Thyroid gland (tissue), 4 donors: ENCODE results near the gene GTSE1.

Experiments
- POLR2A ChIP-seq, 2 donors: fragments of 450-650 bp; IDR thresholded peaks; one replicate each; pipeline ENCODE4 v1.6.1; 2017; ENCODE audit warnings: antibody characterized with exemption in 2 of 2, mild to moderate bottlenecking in 2 of 2, moderate library complexity in 1 of 2
- TF ChIP-seq, protein P1 (sequence below), 6 experiments: fragments of 200-600 bp in 3 of 6; fragments of 450-650 bp in 3 of 6; sonication (generic) in 3 of 6; IDR thresholded peaks; one replicate each; pipeline ENCODE4 v1.5.1; 2016 to 2019; ENCODE audit warnings: antibody characterized with exemption in 6 of 6, mild to moderate bottlenecking in 2 of 6, inconsistent platforms in 1 of 6, moderate library complexity in 1 of 6

DNA sequence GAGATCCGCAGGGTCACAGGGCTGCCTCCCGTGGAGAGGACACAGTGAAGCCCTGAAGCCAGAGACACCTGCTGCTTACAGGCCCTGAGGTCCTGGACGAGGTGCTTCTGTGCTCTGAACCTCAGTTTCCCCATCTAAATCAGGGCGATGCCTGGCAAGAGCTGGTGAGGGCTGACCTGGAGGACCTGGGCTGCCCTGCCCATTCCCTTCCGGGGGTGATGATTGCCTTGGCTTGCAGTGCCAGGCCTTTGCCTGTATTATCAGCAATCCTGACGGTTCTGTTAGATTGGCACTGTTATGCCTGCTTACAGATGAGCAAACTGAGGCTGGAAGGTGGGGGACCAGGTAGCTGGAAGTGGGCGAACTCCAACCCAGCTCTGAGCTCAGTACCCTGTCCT is 7.8 kb upstream of the GTSE1 start:
- no peak for TF ChIP-seq POLR2A (IDR thresholded peaks at IDR 0.05)
- TF ChIP-seq, protein P1, sequence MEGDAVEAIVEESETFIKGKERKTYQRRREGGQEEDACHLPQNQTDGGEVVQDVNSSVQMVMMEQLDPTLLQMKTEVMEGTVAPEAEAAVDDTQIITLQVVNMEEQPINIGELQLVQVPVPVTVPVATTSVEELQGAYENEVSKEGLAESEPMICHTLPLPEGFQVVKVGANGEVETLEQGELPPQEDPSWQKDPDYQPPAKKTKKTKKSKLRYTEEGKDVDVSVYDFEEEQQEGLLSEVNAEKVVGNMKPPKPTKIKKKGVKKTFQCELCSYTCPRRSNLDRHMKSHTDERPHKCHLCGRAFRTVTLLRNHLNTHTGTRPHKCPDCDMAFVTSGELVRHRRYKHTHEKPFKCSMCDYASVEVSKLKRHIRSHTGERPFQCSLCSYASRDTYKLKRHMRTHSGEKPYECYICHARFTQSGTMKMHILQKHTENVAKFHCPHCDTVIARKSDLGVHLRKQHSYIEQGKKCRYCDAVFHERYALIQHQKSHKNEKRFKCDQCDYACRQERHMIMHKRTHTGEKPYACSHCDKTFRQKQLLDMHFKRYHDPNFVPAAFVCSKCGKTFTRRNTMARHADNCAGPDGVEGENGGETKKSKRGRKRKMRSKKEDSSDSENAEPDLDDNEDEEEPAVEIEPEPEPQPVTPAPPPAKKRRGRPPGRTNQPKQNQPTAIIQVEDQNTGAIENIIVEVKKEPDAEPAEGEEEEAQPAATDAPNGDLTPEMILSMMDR (IDR thresholded peaks at IDR 0.05): no peak
